Adipocyte (in vitro differentiated cells): ENCODE data around the gene PARVA.
"Not testable (repeated sequence)": the region's sequence is repeated elsewhere in the genome, so short reads cannot be mapped to it uniquely, and the experiment has no call there.

ENCODE experiments used
- DNase-seq: peaks from one replicate; pipeline ENCODE4 v3.0.0-alpha.2; 2015; ENCODE audit warnings: low read depth
- H3K27me3 ChIP-seq: replicated peaks from 2 replicates; pipeline ENCODE4 v1.7.0; 2013; ENCODE audit warnings: mild to moderate bottlenecking, low read length, moderate library complexity; ENCODE audit not compliant: control insufficient read depth, insufficient read depth
- H3K36me3 ChIP-seq: 2 replicates; pipeline ENCODE4 v1.7.0; 2013; ENCODE audit warnings: low read length, mild to moderate bottlenecking, moderate library complexity; ENCODE audit not compliant: control insufficient read depth, insufficient read depth, severe bottlenecking
- H3K4me1 ChIP-seq: 2 replicates; pipeline ENCODE4 v1.7.0; 2013; ENCODE audit warnings: mild to moderate bottlenecking, low read length, moderate library complexity; ENCODE audit not compliant: control insufficient read depth, insufficient read depth
- H3K4me3 ChIP-seq: 2 replicates; pipeline ENCODE4 v1.7.0; 2013; ENCODE audit warnings: mild to moderate bottlenecking, low read length, moderate library complexity
- H3K9ac ChIP-seq: 2 replicates; pipeline ENCODE4 v1.7.0; 2013; ENCODE audit warnings: mild to moderate bottlenecking, low read length, moderate library complexity
- H3K9me3 ChIP-seq: 2 replicates; pipeline ENCODE4 v1.7.0; 2013; ENCODE audit warnings: mild to moderate bottlenecking, low read length, moderate library complexity; ENCODE audit not compliant: control insufficient read depth

Gene PARVA

GRCh38 chr11:12507391-12507790 is 130.0 kb downstream of the PARVA start:
- Histone ChIP-seq H3K9me3 (no peaks in the 10 kb centered on the region), H3K9ac (peak overlapping the region; percentile 68), H3K36me3 (peaks cover 72% of the 10 kb centered on the region), H3K4me3 (no peak overlapping the region), H3K4me1 (peaks cover 46% of the 10 kb centered on the region), H3K27me3 (no peaks in the 10 kb centered on the region)
- DNase-seq: no peak

- H3K36me3 ChIP-seq: peaks cover 79% of the 10 kb centered on the region
- H3K9me3 ChIP-seq: no peaks in the 10 kb centered on the region
- H3K9ac ChIP-seq: peak overlapping the region; percentile 68
- peak overlapping the region; percentile 55 for H3K4me3 ChIP-seq
- no peaks in the 10 kb centered on the region for H3K27me3 ChIP-seq
- DNase-seq: peak; percentile 91
- H3K4me1 ChIP-seq: peaks cover 37% of the 10 kb centered on the region
These were observed 130.9 kb downstream of the PARVA start for GRCh38 chr11:12508151-12508751.

DNA sequence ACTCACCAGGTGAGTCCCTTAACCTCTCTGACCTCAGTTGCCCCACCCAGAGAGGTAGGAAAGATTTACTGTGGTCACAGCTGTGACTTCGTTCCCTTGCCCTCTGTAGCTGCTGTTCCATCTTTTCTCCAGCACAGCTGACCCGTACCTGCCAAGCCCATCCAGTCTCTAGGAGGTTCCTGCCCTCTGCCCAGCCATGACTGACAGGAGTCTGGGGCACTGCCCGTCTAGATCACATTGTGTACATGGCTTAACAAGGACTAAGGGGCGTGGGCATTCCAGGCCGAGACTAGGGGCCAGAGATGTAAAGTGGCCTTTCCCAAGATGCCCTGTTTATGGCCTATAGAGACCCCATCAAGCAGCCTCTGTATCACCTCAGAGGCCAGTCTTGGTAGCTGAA is 132.0 kb downstream of the PARVA start:
- peak overlapping the region; percentile 68 for H3K9ac ChIP-seq
- no peak overlapping the region for H3K4me3 ChIP-seq
- peaks cover 79% of the 10 kb centered on the region for H3K36me3 ChIP-seq
- H3K9me3 ChIP-seq: no peaks in the 10 kb centered on the region
- H3K27me3 ChIP-seq: no peaks in the 10 kb centered on the region
- H3K4me1 ChIP-seq: peaks cover 37% of the 10 kb centered on the region
- DNase-seq: no peak

GRCh38 chr11:12512132-12512531 is 134.8 kb downstream of the PARVA start:
- H3K4me3 ChIP-seq: no peak overlapping the region
- H3K36me3 ChIP-seq: peaks cover 74% of the 10 kb centered on the region
- H3K27me3 ChIP-seq: no peaks in the 10 kb centered on the region
- peaks cover 34% of the 10 kb centered on the region for H3K4me1 ChIP-seq
- H3K9ac ChIP-seq: no peak overlapping the region
- DNase-seq: no peak
- H3K9me3 ChIP-seq: no peaks in the 10 kb centered on the region

DNA sequence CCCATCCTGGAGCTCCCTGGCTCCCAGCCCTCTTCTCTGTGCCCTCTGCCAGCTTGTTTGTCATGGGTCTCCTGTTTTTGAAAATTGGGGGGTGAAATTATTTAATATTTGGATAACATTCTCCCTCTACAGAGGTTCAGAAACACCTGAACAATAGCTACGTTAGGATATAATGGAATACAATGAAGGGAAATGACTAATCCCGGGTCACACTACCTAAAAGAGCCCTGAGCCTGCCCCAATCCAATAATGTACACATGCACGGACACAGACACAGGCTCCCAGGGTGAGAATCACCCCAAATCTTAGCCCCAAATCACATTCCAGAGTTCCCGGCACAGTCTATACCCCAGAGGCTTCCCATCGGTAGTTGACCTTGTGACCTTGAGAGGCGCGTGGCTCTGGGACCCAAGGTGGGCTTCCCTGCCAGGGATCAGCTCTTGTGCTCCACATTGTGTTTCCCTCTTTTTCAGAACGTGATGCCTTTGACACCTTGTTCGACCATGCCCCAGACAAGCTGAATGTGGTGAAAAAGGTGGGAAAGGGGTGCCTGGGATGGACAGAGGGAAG is 135.5 kb downstream of the PARVA start:
- Histone ChIP-seq H3K9me3 (no peaks in the 10 kb centered on the region), H3K9ac (no peak overlapping the region), H3K27me3 (no peaks in the 10 kb centered on the region), H3K4me1 (peaks cover 26% of the 10 kb centered on the region), H3K36me3 (peaks cover 77% of the 10 kb centered on the region), H3K4me3 (no peak overlapping the region)
- DNase-seq: no peak

- H3K27me3 ChIP-seq: no peaks in the 10 kb centered on the region
- no peak overlapping the region for H3K4me3 ChIP-seq
- H3K9me3 ChIP-seq: no peaks in the 10 kb centered on the region
- H3K9ac ChIP-seq: peak overlapping the region; percentile 39
- H3K4me1 ChIP-seq: peaks cover 20% of the 10 kb centered on the region
- H3K36me3 ChIP-seq: peaks cover 89% of the 10 kb centered on the region
- no peak for DNase-seq
These were observed 139.2 kb downstream of the PARVA start for GRCh38 chr11:12516387-12517105.

DNA sequence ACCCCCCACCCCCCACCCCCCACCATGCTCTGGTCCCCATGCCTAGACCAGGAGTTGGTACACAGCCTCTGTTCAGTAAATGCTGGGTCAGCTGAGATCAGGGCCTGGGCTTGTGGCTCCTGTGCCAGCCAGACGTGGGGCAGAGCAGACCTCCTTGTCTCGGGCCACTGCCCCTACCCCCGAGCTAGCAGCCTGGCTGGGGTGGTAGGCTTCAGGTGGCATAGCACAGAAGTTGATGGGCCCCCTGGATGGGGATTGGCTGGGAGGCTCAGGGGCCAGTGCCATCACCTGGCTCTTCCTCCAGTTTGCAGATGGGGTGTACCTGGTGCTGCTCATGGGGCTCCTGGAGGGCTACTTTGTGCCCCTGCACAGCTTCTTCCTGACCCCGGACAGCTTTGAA is 139.9 kb downstream of the PARVA start:
- Histone ChIP-seq H3K27me3 (no peaks in the 10 kb centered on the region), H3K4me3 (no peak overlapping the region), H3K9me3 (no peaks in the 10 kb centered on the region), H3K4me1 (peaks cover 20% of the 10 kb centered on the region), H3K9ac (no peak overlapping the region), H3K36me3 (peaks cover 88% of the 10 kb centered on the region)
- DNase-seq: no peak

- no peaks in the 10 kb centered on the region for H3K9me3 ChIP-seq
- H3K4me3 ChIP-seq: no peak overlapping the region
- no peak for DNase-seq
- H3K27me3 ChIP-seq: no peaks in the 10 kb centered on the region
- H3K36me3 ChIP-seq: peaks cover 85% of the 10 kb centered on the region
- peaks cover 20% of the 10 kb centered on the region for H3K4me1 ChIP-seq
- no peak overlapping the region for H3K9ac ChIP-seq
These were observed 140.4 kb downstream of the PARVA start for GRCh38 chr11:12517741-12518140.

DNA sequence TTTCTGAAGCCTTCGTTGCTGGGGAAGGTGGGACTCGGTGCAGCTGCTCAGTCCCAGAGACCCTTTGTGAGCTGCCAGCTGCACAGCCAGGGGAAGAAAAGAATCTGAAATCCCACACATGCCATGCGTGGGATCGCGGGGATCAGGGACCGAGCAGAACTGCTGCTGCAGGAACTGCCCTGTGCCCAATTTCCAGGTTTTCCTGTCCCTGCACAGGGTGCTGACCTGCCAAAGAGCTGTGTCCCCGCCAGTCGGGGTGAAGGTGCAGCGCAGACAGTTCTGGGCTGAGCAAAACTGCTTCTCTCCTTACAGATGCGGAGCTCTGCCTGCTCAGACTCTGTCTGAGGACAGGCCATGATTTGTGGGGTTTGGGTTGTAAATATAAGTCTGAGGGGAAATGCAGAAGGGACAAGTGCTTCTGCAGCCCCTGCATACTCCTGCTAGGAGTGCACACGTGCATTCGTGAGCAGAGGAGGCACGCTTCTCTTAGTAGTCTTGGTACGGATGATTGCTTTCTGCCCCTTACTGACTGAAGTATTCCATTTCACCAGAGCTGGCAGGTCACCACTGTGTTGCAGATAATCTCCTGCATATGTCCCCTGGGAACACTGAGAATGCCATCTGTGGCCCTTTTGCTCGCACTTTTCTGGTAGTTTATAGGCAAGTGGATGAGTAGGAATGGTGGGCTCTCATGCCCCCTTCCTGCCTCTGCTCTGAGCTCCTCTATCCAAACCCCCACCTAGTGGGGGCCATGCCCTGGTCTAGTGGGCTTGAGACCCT is 141.4 kb downstream of the PARVA start:
- H3K4me1 ChIP-seq: peaks cover 28% of the 10 kb centered on the region
- no peaks in the 10 kb centered on the region for H3K9me3 ChIP-seq
- H3K27me3 ChIP-seq: no peaks in the 10 kb centered on the region
- H3K36me3 ChIP-seq: peaks cover 76% of the 10 kb centered on the region
- DNase-seq: no peak
- no peak overlapping the region for H3K4me3 ChIP-seq
- no peak overlapping the region for H3K9ac ChIP-seq

- H3K4me1 ChIP-seq: peaks cover 40% of the 10 kb centered on the region
- H3K27me3 ChIP-seq: no peaks in the 10 kb centered on the region
- H3K9ac ChIP-seq: no peak overlapping the region
- H3K4me3 ChIP-seq: no peak overlapping the region
- no peaks in the 10 kb centered on the region for H3K9me3 ChIP-seq
- DNase-seq: no peak
- H3K36me3 ChIP-seq: peaks cover 68% of the 10 kb centered on the region
These were observed 142.7 kb downstream of the PARVA start for GRCh38 chr11:12520054-12520453.

GRCh38 chr11:12520576-12520975 is 143.2 kb downstream of the PARVA start:
- not testable (repeated sequence) for H3K27me3 ChIP-seq, H3K9me3 ChIP-seq, H3K9ac ChIP-seq, DNase-seq, H3K4me3 ChIP-seq
- Histone ChIP-seq H3K4me1 (peaks cover 42% of the 10 kb centered on the region), H3K36me3 (peaks cover 64% of the 10 kb centered on the region)
